Endothelial cell of umbilical vein (primary cell): ENCODE measurements around the gene SLCO2A1.

Experiments used
- POLR2A ChIP-seq: IDR thresholded peaks from 2 replicates; pipeline ENCODE4 v1.6.1; 2012; ENCODE audit warnings: low read depth, mild to moderate bottlenecking, control low read depth, low read length
- POLR2AphosphoS5 ChIP-seq: IDR thresholded peaks from 2 replicates; pipeline ENCODE4 v1.6.1; 2012; ENCODE audit warnings: low read depth, mild to moderate bottlenecking, control low read depth, low read length, moderate library complexity; ENCODE audit not compliant: insufficient read depth
- TF ChIP-seq, protein P1 (sequence below), 2 donors: IDR thresholded peaks; 1 replicate in 1 of 2; 2 replicates in 1 of 2; pipeline ENCODE4 v1.5.1; 2011; ENCODE audit warnings: low read length in 2 of 2, mild to moderate bottlenecking in 2 of 2, moderate library complexity in 2 of 2, control low read depth in 1 of 2, inconsistent platforms in 1 of 2, low read depth in 1 of 2; ENCODE audit not compliant: insufficient read depth in 1 of 2; ENCODE audit errors: extremely low read depth in 1 of 2

DNA sequence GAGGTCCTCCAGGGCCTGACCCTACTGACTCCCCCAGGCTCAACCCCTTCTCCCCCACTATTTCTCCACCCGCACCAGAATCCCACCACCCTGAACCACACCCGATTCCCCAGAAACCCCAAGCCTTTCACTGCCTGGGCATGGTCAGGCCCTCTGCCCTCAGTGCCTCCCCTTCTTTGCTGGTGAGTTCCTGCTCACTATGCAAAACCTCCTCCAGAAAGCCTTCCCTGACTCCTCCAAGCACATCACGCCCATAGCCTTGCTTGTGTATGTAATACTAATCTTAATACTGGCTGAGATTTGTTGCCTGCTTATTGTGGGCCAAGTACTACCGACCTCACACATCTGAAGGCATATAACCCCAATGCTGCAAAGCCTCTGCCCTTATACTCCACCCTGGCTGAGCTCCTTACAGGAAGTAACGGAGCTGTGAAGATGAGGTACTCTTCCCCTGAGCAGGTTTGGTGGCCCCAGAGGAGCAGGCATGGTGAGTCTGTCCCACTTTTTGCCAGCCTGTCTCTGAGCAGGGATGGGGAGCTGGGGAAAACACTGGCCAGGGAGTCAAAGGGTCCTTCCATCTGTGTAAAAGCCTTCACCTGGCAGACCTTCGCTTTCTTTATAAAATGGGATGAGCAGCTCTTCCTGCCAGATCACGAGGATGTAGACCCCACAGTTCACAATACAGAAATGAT is 143.5 kb downstream of the SLCO2A1 start:
- TF ChIP-seq, protein P1, sequence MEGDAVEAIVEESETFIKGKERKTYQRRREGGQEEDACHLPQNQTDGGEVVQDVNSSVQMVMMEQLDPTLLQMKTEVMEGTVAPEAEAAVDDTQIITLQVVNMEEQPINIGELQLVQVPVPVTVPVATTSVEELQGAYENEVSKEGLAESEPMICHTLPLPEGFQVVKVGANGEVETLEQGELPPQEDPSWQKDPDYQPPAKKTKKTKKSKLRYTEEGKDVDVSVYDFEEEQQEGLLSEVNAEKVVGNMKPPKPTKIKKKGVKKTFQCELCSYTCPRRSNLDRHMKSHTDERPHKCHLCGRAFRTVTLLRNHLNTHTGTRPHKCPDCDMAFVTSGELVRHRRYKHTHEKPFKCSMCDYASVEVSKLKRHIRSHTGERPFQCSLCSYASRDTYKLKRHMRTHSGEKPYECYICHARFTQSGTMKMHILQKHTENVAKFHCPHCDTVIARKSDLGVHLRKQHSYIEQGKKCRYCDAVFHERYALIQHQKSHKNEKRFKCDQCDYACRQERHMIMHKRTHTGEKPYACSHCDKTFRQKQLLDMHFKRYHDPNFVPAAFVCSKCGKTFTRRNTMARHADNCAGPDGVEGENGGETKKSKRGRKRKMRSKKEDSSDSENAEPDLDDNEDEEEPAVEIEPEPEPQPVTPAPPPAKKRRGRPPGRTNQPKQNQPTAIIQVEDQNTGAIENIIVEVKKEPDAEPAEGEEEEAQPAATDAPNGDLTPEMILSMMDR (IDR thresholded peaks at IDR 0.05; ENCODE audit: extremely low read depth in 1 of 2, insufficient read depth in 1 of 2, low read depth in 1 of 2, low read length in 2 of 2), result no peak
- TF ChIP-seq POLR2AphosphoS5, result no peak
- TF ChIP-seq POLR2A, result no peak
